Measurements from ENCODE around the gene FRMD4A.
"Not testable (repeated sequence)": the region's sequence is repeated elsewhere in the genome, so short reads cannot be mapped to it uniquely, and the experiment has no call there.

- not testable (repeated sequence) for TF ChIP-seq CTCF (IDR thresholded peaks at IDR 0.05; ENCODE audit: poor library complexity); EZH2 (IDR thresholded peaks at IDR 0.05; ENCODE audit: borderline replicate concordance)
These were observed 131.6 kb downstream of the FRMD4A start for GRCh38 chr10:14199098-14199497.

Measured in hepatocyte (in vitro differentiated cells).